ENCODE results near the gene PROP1. TPM values are rescaled to one million over a fixed set of nuclear protein-coding genes. Genes with fewer than 3 reads are reported as not detected.
"Not testable (repeated sequence)": the region's sequence is repeated elsewhere in the genome, so short reads cannot be mapped to it uniquely, and the experiment has no call there.

The PROP1 gene
- polyA plus RNA-seq, 1 donor (not counting 4 experiments of a cell fraction or from before 2014, with no cell fraction given): not detected

DNA sequence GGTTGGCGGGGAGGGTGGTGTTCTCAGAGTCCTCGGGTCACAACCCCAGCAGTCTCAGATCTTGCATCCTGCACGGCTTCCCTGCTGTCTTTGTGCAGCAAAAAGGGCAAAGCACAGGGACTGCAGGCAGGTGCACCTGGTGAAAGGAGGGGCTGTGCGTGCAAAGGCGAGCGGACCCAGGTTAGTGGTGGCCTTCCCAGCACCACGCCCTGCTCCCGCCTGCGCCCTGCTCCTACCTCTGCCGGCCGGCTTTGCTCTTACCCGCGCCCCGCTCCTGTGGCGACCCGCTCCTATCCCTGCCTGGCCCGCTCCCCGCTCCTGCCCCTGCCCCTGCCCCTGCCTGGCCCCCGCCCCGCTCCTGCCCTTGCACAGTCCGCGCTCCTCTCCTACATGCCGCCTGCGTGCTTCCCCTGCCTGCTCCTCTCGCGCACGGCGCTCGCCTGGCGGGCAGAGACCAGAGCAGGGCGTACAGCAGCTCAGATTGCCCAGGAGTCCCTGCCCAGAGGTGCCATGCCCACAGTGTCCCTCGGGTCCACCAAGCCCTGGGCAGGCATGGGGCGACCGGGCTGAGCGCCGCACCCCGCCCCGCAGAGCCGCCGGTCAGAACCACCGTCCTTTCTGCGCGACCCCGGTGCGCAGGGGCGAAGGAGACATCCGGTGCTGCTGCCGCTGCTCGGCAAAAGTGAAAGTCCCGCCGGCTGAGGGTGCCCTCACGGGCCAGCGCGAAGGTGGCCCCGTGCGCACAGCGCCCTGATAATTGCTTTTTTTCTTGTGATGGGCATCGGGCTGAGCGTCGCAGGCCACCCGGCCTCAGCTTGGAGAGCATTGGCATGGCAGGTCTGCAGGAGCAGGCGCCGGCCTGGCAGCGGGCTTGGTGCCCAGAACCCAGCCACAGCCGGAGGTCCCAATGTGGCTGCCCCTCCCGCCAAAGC is 52.0 kb downstream of the PROP1 start:
- peak overlapping the region; percentile 54 for H3K4me2 ChIP-seq (ENCODE audit: control insufficient read depth, extremely low read depth, insufficient read depth, low read depth, low read length)
- H3K27ac ChIP-seq (ENCODE audit: control insufficient read depth, insufficient read depth, low read length); H3K9ac ChIP-seq (ENCODE audit: control insufficient read depth, extremely low read depth, insufficient read depth, low read length); FAIRE-seq; dilution Hi-C loops (cut with MboI; ENCODE audit: extremely low pct_ligation_motif_present, low sequenced_read_pairs); H3K27me3 ChIP-seq (ENCODE audit: control insufficient read depth, extremely low read depth, insufficient read depth, low read length); H3K4me1 ChIP-seq (ENCODE audit: control insufficient read depth, extremely low read depth, insufficient read depth, low read length); H3K36me3 ChIP-seq (ENCODE audit: control insufficient read depth in 2 of 2, extremely low read depth in 1 of 2, insufficient read depth in 2 of 2, low read length in 2 of 2); H4K20me1 ChIP-seq (ENCODE audit: control insufficient read depth, extremely low read depth, insufficient read depth, low read length); H3K9me3 ChIP-seq (ENCODE audit: control insufficient read depth, low read depth, low read length); H3K79me2 ChIP-seq (ENCODE audit: control insufficient read depth, insufficient read depth, low read length); H3K9me1 ChIP-seq (ENCODE audit: control insufficient read depth, extremely low read depth, insufficient read depth, low read length); DNase-seq (ENCODE audit: low read depth, low spot score): not testable (repeated sequence)
- peak overlapping the region; percentile 16 to 27 (median 25) for H3K4me3 ChIP-seq (ENCODE audit: control insufficient read depth in 2 of 3, extremely low read depth in 1 of 3, insufficient read depth in 2 of 3, low read depth in 1 of 3, low read length in 3 of 3)
- H2AFZ ChIP-seq (ENCODE audit: control insufficient read depth, low read length): peak overlapping the region; percentile 22

- H2AFZ ChIP-seq (ENCODE audit: control insufficient read depth, low read length); H3K9me3 ChIP-seq (ENCODE audit: control insufficient read depth, low read depth, low read length); H3K36me3 ChIP-seq (ENCODE audit: control insufficient read depth in 2 of 2, extremely low read depth in 1 of 2, insufficient read depth in 2 of 2, low read length in 2 of 2); H3K79me2 ChIP-seq (ENCODE audit: control insufficient read depth, insufficient read depth, low read length); FAIRE-seq; H3K9me1 ChIP-seq (ENCODE audit: control insufficient read depth, extremely low read depth, insufficient read depth, low read length); H3K27me3 ChIP-seq (ENCODE audit: control insufficient read depth, extremely low read depth, insufficient read depth, low read length); H4K20me1 ChIP-seq (ENCODE audit: control insufficient read depth, extremely low read depth, insufficient read depth, low read length); H3K27ac ChIP-seq (ENCODE audit: control insufficient read depth, insufficient read depth, low read length); dilution Hi-C loops (cut with MboI; ENCODE audit: extremely low pct_ligation_motif_present, low sequenced_read_pairs); H3K9ac ChIP-seq (ENCODE audit: control insufficient read depth, extremely low read depth, insufficient read depth, low read length); H3K4me1 ChIP-seq (ENCODE audit: control insufficient read depth, extremely low read depth, insufficient read depth, low read length); DNase-seq (ENCODE audit: low read depth, low spot score); H3K4me2 ChIP-seq (ENCODE audit: control insufficient read depth, extremely low read depth, insufficient read depth, low read depth, low read length); H3K4me3 ChIP-seq (ENCODE audit: control insufficient read depth in 2 of 3, extremely low read depth in 1 of 3, insufficient read depth in 2 of 3, low read depth in 1 of 3, low read length in 3 of 3): not testable (repeated sequence)
Measured at GRCh38 chr5:177942896-177943295, 53.1 kb downstream of the PROP1 start.

Other genes starting within 250 kb of the PROP1 start
- gene FAM153A, start 213.3 kb downstream of the PROP1 start, polyA plus RNA-seq: 0.01 to 0.11 TPM (median 0.06 TPM) in 3 replicates
- gene N4BP3, start 117.3 kb upstream of the PROP1 start, polyA plus RNA-seq: 1.0 to 1.9 TPM (median 1.3 TPM) in 3 replicates
- gene RMND5B, start 134.8 kb upstream of the PROP1 start, polyA plus RNA-seq: 15.5 to 20.2 TPM (median 15.8 TPM) in 3 replicates
- 144 to 186 TPM (median 175 TPM) in 3 replicates for gene NHP2, start 157.6 kb upstream of the PROP1 start, polyA plus RNA-seq
- not detected in 3 replicates for gene GMCL2, start 191.1 kb upstream of the PROP1 start, polyA plus RNA-seq
- gene HNRNPAB, start 208.3 kb upstream of the PROP1 start, polyA plus RNA-seq: 102 to 161 TPM (median 146 TPM) in 3 replicates
- 27.6 to 53.5 TPM (median 38.8 TPM) in 3 replicates for gene PHYKPL, start 236.6 kb upstream of the PROP1 start, polyA plus RNA-seq